ENCODE results near the gene PRDX1.

The PRDX1 gene

GRCh38 chr1:45521413-45522323, at the start of gene PRDX1:
Gene PRDX1 (minus strand): TSS chr1:45521884. CDS start chr1:45519043, 2,841 bp downstream.
- Histone ChIP-seq H2AFZ (ENCODE audit: low read length, unreplicated experiment) (peak within 1 kb of the TSS; percentile 62), H3K36me3 (ENCODE audit: insufficient read depth, low read length) (peaks cover 4% of the 10 kb centered on the region), H3K4me1 (ENCODE audit: control insufficient read depth, insufficient read depth, low read length, unreplicated experiment) (peaks cover 22% of the 10 kb centered on the region), H3K79me2 (ENCODE audit: control insufficient read depth, insufficient read depth, low read length, unreplicated experiment) (peaks cover 47% of the 10 kb centered on the region), H3K27ac (ENCODE audit: low read depth, low read length) (peak within 1 kb of the TSS; percentile 90), H3K4me3 (ENCODE audit: low read depth, low read length) (peak within 1 kb of the TSS; percentile 100), H3K27me3 (ENCODE audit: insufficient read depth, low read length) (no peaks in the 10 kb centered on the region)

- H3K27me3 ChIP-seq (ENCODE audit: insufficient read depth, low read length) = no peaks in the 10 kb centered on the region
- H3K36me3 ChIP-seq (ENCODE audit: insufficient read depth, low read length) = peaks cover 12% of the 10 kb centered on the region; the same call in 1 of the 2 replicates
- H3K79me2 ChIP-seq (ENCODE audit: control insufficient read depth, insufficient read depth, low read length, unreplicated experiment) = no peaks in the 10 kb centered on the region
- no peak overlapping the region for H3K27ac ChIP-seq (ENCODE audit: low read depth, low read length)
- H3K4me3 ChIP-seq (ENCODE audit: low read depth, low read length) = no peak overlapping the region
- no peaks in the 10 kb centered on the region for H3K4me1 ChIP-seq (ENCODE audit: control insufficient read depth, insufficient read depth, low read length, unreplicated experiment)
- no peak overlapping the region for H2AFZ ChIP-seq (ENCODE audit: low read length, unreplicated experiment)
Measured at GRCh38 chr1:45570631-45571030, 48.9 kb upstream of the PRDX1 start.

DNA sequence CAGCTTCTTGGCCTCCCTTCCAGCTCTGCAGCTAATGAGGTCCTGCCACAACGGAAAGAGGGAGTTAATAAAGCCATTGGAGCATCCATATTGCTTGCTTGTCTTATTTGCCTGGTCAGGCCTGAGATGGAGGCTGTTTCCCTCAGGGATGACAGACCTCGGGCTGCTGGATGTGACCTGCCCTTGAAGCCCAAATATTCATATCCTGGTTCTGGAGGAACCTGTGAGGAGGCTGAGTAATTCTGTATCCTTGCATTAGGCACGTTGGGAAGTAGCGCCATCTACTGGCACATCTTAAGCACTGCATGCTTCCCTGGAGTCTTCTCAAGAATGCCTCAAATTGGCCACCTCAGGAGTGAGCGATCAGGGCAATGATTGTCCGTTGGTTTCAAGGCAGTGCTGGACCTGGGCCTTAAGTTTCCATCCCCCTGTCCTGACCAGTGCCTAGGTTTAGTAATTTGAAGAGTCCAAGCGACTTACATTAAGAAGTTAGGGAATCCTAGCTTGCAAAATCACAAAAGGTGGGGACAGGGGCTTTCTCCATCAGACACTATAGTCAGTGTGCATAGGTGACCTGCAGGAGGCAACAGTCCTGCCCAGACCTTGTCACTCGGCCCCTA, 48.4 kb upstream of the PRDX1 start:
- peaks cover 12% of the 10 kb centered on the region; the same call in 1 of the 2 replicates for H3K36me3 ChIP-seq (ENCODE audit: insufficient read depth, low read length)

GRCh38 chr1:45569571-45569961, 47.9 kb upstream of the PRDX1 start:
- H2AFZ ChIP-seq (ENCODE audit: low read length, unreplicated experiment) = no peak overlapping the region
- no peak overlapping the region for H3K4me3 ChIP-seq (ENCODE audit: low read depth, low read length)
- no peaks in the 10 kb centered on the region for H3K4me1 ChIP-seq (ENCODE audit: control insufficient read depth, insufficient read depth, low read length, unreplicated experiment)
- H3K27me3 ChIP-seq (ENCODE audit: insufficient read depth, low read length) = no peaks in the 10 kb centered on the region
- no peaks in the 10 kb centered on the region for H3K79me2 ChIP-seq (ENCODE audit: control insufficient read depth, insufficient read depth, low read length, unreplicated experiment)
- H3K36me3 ChIP-seq (ENCODE audit: insufficient read depth, low read length) = peaks cover 12% of the 10 kb centered on the region; the same call in 1 of the 2 replicates
- H3K27ac ChIP-seq (ENCODE audit: low read depth, low read length) = no peak overlapping the region

More for the DNA sequence above, 48.4 kb upstream of the PRDX1 start:
- Histone ChIP-seq H3K79me2 (ENCODE audit: control insufficient read depth, insufficient read depth, low read length, unreplicated experiment) (no peaks in the 10 kb centered on the region), H2AFZ (ENCODE audit: low read length, unreplicated experiment) (no peak overlapping the region), H3K4me1 (ENCODE audit: control insufficient read depth, insufficient read depth, low read length, unreplicated experiment) (no peaks in the 10 kb centered on the region), H3K4me3 (ENCODE audit: low read depth, low read length) (no peak overlapping the region), H3K27me3 (ENCODE audit: insufficient read depth, low read length) (no peaks in the 10 kb centered on the region), H3K27ac (ENCODE audit: low read depth, low read length) (no peak overlapping the region)

DNA sequence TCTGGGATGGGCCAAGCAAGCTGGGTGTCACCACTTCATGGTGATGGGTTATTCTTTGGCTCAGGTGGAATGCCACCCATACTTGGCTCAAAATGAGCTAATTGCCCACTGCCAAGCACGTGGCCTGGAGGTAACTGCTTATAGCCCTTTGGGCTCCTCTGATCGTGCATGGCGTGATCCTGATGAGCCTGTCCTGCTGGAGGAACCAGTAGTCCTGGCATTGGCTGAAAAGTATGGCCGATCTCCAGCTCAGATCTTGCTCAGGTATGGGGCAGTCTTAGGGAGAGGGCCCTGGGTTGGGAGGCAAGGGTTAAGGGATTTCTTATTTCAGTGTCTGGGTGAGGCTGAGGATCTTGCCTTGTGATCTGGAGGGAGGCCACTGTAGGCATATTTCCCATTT, 46.7 kb upstream of the PRDX1 start:
- H3K79me2 ChIP-seq (ENCODE audit: control insufficient read depth, insufficient read depth, low read length, unreplicated experiment) = no peaks in the 10 kb centered on the region
- no peaks in the 10 kb centered on the region for H3K27me3 ChIP-seq (ENCODE audit: insufficient read depth, low read length)
- no peak overlapping the region for H3K4me3 ChIP-seq (ENCODE audit: low read depth, low read length)
- H3K36me3 ChIP-seq (ENCODE audit: insufficient read depth, low read length) = peaks cover 12% of the 10 kb centered on the region; the same call in 1 of the 2 replicates
- H2AFZ ChIP-seq (ENCODE audit: low read length, unreplicated experiment) = no peak overlapping the region
- H3K4me1 ChIP-seq (ENCODE audit: control insufficient read depth, insufficient read depth, low read length, unreplicated experiment) = no peaks in the 10 kb centered on the region
- no peak overlapping the region for H3K27ac ChIP-seq (ENCODE audit: low read depth, low read length)

DNA sequence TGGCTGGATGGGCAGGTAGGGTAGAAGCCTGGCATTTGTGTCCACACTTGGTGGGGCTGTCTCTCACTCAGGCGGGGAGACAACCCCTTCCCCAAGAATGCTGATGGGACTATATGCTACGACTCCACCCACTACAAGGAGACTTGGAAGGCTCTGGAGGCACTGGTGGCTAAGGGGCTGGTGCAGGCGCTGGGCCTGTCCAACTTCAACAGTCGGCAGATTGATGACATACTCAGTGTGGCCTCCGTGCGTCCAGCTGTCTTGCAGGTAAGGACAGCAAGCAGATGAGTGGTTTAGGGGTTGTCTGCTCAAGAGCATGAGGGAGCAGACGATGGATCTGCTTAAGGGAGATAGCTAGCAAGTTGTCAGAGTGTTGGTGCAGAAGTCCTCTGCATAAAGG, 46.2 kb upstream of the PRDX1 start:
- no peak overlapping the region for H3K4me3 ChIP-seq (ENCODE audit: low read depth, low read length)
- H3K36me3 ChIP-seq (ENCODE audit: insufficient read depth, low read length) = peaks cover 12% of the 10 kb centered on the region; the same call in 1 of the 2 replicates
- no peak overlapping the region for H2AFZ ChIP-seq (ENCODE audit: low read length, unreplicated experiment)
- no peak overlapping the region for H3K27ac ChIP-seq (ENCODE audit: low read depth, low read length)
- H3K4me1 ChIP-seq (ENCODE audit: control insufficient read depth, insufficient read depth, low read length, unreplicated experiment) = no peaks in the 10 kb centered on the region
- H3K27me3 ChIP-seq (ENCODE audit: insufficient read depth, low read length) = no peaks in the 10 kb centered on the region
- H3K79me2 ChIP-seq (ENCODE audit: control insufficient read depth, insufficient read depth, low read length, unreplicated experiment) = no peaks in the 10 kb centered on the region

- no peak overlapping the region for H2AFZ ChIP-seq (ENCODE audit: low read length, unreplicated experiment)
- peaks cover 16% of the 10 kb centered on the region; the same call in 1 of the 2 replicates for H3K36me3 ChIP-seq (ENCODE audit: insufficient read depth, low read length)
- no peaks in the 10 kb centered on the region for H3K4me1 ChIP-seq (ENCODE audit: control insufficient read depth, insufficient read depth, low read length, unreplicated experiment)
- no peak overlapping the region for H3K4me3 ChIP-seq (ENCODE audit: low read depth, low read length)
- no peak overlapping the region for H3K27ac ChIP-seq (ENCODE audit: low read depth, low read length)
- no peaks in the 10 kb centered on the region for H3K79me2 ChIP-seq (ENCODE audit: control insufficient read depth, insufficient read depth, low read length, unreplicated experiment)
- H3K27me3 ChIP-seq (ENCODE audit: insufficient read depth, low read length) = no peaks in the 10 kb centered on the region
Measured at GRCh38 chr1:45566722-45567121, 45.0 kb upstream of the PRDX1 start.

DNA sequence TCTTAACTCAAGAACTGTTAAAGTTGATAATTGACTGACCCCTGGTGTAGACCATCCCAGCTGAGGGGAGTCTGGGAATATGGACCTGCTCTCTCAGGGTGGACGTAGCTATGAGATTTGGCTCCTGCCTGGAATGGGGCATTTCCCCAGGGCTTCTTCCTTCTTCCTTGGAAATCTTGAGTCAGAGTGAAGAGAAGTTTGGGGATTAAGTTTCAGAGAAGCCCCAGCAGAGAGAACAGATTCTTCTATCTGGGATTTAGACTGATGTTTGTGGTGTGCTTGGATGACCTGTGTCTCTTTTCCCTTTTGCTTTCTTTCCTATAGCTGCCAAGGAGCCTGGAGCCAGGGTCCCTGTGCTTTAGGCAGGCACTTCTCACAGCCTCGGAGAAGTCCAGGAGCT, 42.2 kb upstream of the PRDX1 start:
- H3K36me3 ChIP-seq (ENCODE audit: insufficient read depth, low read length) = peaks cover 15% of the 10 kb centered on the region; the same call in 1 of the 2 replicates
- H2AFZ ChIP-seq (ENCODE audit: low read length, unreplicated experiment) = no peak overlapping the region
- peaks cover 13% of the 10 kb centered on the region for H3K79me2 ChIP-seq (ENCODE audit: control insufficient read depth, insufficient read depth, low read length, unreplicated experiment)
- H3K4me1 ChIP-seq (ENCODE audit: control insufficient read depth, insufficient read depth, low read length, unreplicated experiment) = no peaks in the 10 kb centered on the region
- H3K27ac ChIP-seq (ENCODE audit: low read depth, low read length) = no peak overlapping the region; the same call in 1 of the 2 replicates
- H3K27me3 ChIP-seq (ENCODE audit: insufficient read depth, low read length) = no peaks in the 10 kb centered on the region
- H3K4me3 ChIP-seq (ENCODE audit: low read depth, low read length) = no peak overlapping the region

DNA sequence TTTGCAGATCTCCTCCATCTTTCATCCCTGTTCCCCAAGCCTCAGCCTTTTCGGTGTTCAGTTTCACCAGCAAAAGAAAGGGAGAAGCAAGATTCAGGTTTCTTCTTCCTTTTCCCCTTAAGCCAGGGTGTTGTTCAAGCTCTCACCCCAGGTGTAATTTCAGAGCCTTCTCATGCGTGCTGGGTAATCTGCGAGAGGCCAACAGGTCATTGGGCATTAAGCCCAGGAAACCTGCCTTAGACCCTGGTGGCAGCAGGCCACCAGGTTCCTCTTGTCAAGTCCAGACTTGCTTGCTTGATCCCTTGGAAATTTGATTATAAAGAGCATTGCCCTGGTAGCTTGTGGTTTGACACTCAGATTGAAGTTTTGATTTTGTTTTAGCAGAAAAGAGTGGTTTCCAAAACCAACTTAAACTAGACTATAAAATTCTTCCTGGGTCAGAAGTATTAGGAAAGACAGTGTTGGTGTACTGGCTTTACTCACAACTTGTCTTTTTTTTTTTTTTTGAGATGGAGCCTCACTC, 35.8 kb upstream of the PRDX1 start:
- Histone ChIP-seq H3K4me1 (ENCODE audit: control insufficient read depth, insufficient read depth, low read length, unreplicated experiment) (peaks cover 2% of the 10 kb centered on the region), H3K36me3 (ENCODE audit: insufficient read depth, low read length) (peaks cover 21% of the 10 kb centered on the region; the same call in 1 of the 2 replicates), H3K27me3 (ENCODE audit: insufficient read depth, low read length) (no peaks in the 10 kb centered on the region), H2AFZ (ENCODE audit: low read length, unreplicated experiment) (no peak overlapping the region), H3K79me2 (ENCODE audit: control insufficient read depth, insufficient read depth, low read length, unreplicated experiment) (peaks cover 32% of the 10 kb centered on the region), H3K27ac (ENCODE audit: low read depth, low read length) (no peak overlapping the region), H3K4me3 (ENCODE audit: low read depth, low read length) (no peak overlapping the region)

- Histone ChIP-seq H3K4me3 (ENCODE audit: low read depth, low read length) (no peak overlapping the region), H3K4me1 (ENCODE audit: control insufficient read depth, insufficient read depth, low read length, unreplicated experiment) (peaks cover 7% of the 10 kb centered on the region), H3K27me3 (ENCODE audit: insufficient read depth, low read length) (no peaks in the 10 kb centered on the region), H2AFZ (ENCODE audit: low read length, unreplicated experiment) (no peak overlapping the region), H3K36me3 (ENCODE audit: insufficient read depth, low read length) (peaks cover 16% of the 10 kb centered on the region; the same call in 1 of the 2 replicates), H3K27ac (ENCODE audit: low read depth, low read length) (no peak overlapping the region), H3K79me2 (ENCODE audit: control insufficient read depth, insufficient read depth, low read length, unreplicated experiment) (peaks cover 38% of the 10 kb centered on the region)
Measured at GRCh38 chr1:45554198-45554597, 32.5 kb upstream of the PRDX1 start.

Measured in ACC112 (cell line).